ENCODE measurements around the gene RPL13A.
A peak's percentile ranks its signal among the peaks of the same experiment; 100 is the strongest.

RPL13A gene

DNA sequence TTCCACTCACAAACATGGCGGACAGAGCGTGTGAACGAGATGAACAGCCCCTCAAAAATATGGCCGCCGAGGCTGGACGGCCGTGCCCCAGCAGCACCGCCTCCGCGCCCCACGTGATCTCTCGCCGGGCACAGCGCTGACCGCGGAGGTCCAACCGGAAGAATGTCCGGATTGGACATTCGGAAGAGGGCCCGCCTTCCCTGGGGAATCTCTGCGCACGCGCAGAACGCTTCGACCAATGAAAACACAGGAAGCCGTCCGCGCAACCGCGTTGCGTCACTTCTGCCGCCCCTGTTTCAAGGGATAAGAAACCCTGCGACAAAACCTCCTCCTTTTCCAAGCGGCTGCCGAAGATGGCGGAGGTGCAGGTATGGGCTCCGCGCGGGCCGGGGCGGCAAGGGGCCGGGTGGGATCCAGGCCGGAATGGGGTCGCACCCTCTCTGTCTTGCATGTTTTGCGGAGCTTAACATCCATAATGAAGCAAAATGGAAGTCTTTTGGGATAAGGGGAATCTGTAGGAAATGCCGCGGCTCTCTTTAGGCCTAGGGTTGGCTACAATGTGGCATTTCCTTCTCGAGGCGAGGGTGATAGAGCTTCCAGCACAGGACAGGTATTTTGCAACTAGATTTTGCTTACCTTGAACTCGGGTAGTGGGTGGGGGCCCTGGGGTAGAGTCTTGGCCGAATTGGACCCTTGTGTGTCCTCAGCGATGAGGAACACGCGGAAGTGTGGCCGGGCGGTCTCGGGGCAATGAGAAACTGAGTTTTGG lies at the start of gene RPL13A:
Gene RPL13A, plus strand, starts transcription at position 332 of the 769 bp plus-strand sequence. Its CDS starts 22 bp downstream, at position 354.
- no peak for TF ChIP-seq SNAI2 (CRISPR knock-in tag; IDR thresholded peaks at IDR 0.05)
- TF ChIP-seq ZNF70 (CRISPR knock-in tag; IDR thresholded peaks at IDR 0.05), result peak; percentile 80
- TF ChIP-seq, protein P1, sequence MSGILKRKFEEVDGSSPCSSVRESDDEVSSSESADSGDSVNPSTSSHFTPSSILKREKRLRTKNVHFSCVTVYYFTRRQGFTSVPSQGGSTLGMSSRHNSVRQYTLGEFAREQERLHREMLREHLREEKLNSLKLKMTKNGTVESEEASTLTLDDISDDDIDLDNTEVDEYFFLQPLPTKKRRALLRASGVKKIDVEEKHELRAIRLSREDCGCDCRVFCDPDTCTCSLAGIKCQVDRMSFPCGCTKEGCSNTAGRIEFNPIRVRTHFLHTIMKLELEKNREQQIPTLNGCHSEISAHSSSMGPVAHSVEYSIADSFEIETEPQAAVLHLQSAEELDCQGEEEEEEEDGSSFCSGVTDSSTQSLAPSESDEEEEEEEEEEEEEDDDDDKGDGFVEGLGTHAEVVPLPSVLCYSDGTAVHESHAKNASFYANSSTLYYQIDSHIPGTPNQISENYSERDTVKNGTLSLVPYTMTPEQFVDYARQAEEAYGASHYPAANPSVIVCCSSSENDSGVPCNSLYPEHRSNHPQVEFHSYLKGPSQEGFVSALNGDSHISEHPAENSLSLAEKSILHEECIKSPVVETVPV (CRISPR knock-in tag; IDR thresholded peaks at IDR 0.05), result peak; percentile 61; the same call in 1 of the 2 replicates
- TF ChIP-seq CSDC2 (CRISPR knock-in tag; IDR thresholded peaks at IDR 0.05), result no peak
- no peak for TF ChIP-seq ZC3H10 (CRISPR knock-in tag; IDR thresholded peaks at IDR 0.05)
- TF ChIP-seq TCF4 (CRISPR knock-in tag; IDR thresholded peaks at IDR 0.05; ENCODE audit: borderline replicate concordance), result no peak
- TF ChIP-seq, protein P2, sequence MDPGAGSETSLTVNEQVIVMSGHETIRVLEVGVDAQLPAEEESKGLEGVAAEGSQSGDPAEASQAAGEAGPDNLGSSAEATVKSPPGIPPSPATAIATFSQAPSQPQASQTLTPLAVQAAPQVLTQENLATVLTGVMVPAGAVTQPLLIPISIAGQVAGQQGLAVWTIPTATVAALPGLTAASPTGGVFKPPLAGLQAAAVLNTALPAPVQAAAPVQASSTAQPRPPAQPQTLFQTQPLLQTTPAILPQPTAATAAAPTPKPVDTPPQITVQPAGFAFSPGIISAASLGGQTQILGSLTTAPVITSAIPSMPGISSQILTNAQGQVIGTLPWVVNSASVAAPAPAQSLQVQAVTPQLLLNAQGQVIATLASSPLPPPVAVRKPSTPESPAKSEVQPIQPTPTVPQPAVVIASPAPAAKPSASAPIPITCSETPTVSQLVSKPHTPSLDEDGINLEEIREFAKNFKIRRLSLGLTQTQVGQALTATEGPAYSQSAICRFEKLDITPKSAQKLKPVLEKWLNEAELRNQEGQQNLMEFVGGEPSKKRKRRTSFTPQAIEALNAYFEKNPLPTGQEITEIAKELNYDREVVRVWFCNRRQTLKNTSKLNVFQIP (CRISPR knock-in tag; IDR thresholded peaks at IDR 0.05; ENCODE audit: borderline replicate concordance, low read depth), result no peak

DNA sequence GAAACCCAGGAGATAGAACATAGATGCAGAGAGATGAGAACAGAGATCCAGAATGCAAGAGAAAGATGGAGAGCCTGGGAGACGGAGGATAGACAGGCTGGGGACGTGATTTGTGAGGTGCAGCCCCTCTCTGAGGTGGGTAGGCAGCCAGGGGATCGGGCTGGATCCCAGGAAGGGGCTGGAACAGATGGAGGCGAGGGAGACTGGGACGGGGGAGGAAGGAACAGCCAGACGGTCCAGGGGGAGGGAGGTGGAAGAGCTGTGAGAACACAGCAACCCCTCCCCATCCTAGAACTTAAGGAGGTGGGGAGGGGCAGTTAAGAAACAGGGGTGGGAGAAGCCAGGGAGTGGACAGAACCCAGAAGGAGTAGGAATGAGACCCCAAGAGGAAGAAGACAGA lies 49.1 kb upstream of the RPL13A start:
- TF ChIP-seq ZC3H10 (CRISPR knock-in tag; IDR thresholded peaks at IDR 0.05) (no peak), OSR1 (CRISPR knock-in tag; IDR thresholded peaks at IDR 0.05) (no peak), ZFP30 (CRISPR knock-in tag; IDR thresholded peaks at IDR 0.05) (no peak)
- TF ChIP-seq, protein P2 (CRISPR knock-in tag; IDR thresholded peaks at IDR 0.05; ENCODE audit: borderline replicate concordance, low read depth), result no peak
- TF ChIP-seq, protein P3, sequence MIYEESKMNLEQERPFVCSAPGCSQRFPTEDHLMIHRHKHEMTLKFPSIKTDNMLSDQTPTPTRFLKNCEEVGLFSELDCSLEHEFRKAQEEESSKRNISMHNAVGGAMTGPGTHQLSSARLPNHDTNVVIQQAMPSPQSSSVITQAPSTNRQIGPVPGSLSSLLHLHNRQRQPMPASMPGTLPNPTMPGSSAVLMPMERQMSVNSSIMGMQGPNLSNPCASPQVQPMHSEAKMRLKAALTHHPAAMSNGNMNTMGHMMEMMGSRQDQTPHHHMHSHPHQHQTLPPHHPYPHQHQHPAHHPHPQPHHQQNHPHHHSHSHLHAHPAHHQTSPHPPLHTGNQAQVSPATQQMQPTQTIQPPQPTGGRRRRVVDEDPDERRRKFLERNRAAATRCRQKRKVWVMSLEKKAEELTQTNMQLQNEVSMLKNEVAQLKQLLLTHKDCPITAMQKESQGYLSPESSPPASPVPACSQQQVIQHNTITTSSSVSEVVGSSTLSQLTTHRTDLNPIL (CRISPR knock-in tag; IDR thresholded peaks at IDR 0.05; ENCODE audit: low read depth), result no peak
- no peak for ATAC-seq

More for the DNA sequence above, at the start of gene RPL13A:
- peak; percentile 95 for ATAC-seq

DNA sequence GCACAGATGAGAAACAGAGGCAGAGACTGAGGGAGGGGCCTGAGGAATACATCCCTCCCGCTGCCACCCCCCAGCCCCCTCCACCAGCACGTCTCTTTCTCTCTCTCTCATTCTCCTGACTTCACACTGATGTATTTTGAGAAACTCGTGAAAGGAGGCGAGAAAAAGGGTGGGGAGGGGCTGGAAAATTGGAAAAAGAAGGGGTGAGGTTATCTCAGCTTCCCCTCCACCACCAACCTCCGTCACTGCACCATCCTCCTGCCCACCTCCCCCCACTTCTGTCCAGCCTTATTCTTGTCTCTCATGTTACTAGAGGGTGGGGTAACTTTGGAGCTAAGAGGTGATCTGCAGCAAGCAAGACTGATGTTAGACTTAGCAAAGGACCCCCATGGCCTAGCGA lies 47.6 kb upstream of the RPL13A start:
- TF ChIP-seq TOX (CRISPR knock-in tag; IDR thresholded peaks at IDR 0.05; ENCODE audit: borderline replicate concordance) (no peak), OSR1 (CRISPR knock-in tag; IDR thresholded peaks at IDR 0.05) (no peak)

DNA sequence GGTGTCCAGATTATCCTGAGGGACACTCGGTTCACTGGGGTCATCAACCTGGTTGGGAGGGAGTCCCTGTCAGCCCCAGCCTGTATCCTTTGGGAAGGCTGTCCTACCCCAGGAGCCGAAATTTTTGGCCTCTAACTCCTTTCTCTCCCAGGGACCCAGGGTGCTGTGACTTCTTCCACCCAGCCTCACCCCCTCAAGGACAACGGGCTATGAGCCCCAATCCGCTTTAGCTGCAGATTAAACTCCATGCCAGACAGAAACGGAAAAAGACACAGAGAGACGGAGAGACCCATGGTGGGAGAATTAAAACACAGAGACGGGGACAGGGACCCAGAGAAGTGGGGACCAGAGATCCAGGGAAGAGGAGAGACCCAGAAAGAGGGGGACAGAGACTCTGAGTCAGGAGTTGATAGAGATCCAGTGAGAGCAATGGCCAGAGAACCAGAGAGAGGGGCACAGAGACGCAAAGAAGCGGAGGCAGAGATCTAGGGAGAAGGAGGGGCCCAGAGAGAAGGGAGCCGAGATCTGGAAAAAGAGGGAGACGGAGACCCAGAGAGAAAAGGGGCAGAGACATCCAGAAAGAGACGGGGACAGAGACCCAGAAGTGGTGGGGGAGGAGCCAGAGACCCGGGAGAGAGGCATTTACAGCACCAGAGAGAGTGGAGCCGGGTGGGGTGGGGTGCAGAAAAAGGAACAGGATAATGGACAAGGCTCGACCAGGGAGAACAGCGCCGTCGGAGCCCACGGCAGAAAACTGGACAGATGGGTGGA lies 46.8 kb upstream of the RPL13A start:
- ATAC-seq, result no peak
- no peak for TF ChIP-seq ESRRG (CRISPR knock-in tag; IDR thresholded peaks at IDR 0.05)
- TF ChIP-seq ZFP3 (CRISPR knock-in tag; IDR thresholded peaks at IDR 0.05), result no peak
- no peak for TF ChIP-seq ZNF70 (CRISPR knock-in tag; IDR thresholded peaks at IDR 0.05)
- no peak for TF ChIP-seq TCF4 (CRISPR knock-in tag; IDR thresholded peaks at IDR 0.05; ENCODE audit: borderline replicate concordance)
- no peak for TF ChIP-seq TOX (CRISPR knock-in tag; IDR thresholded peaks at IDR 0.05; ENCODE audit: borderline replicate concordance)
- no peak for TF ChIP-seq ISL1 (CRISPR knock-in tag; IDR thresholded peaks at IDR 0.05)
- no peak for TF ChIP-seq ARNTL (CRISPR knock-in tag; IDR thresholded peaks at IDR 0.05; ENCODE audit: borderline replicate concordance, low read depth)
- no peak for TF ChIP-seq RARB (CRISPR knock-in tag; IDR thresholded peaks at IDR 0.05)
- TF ChIP-seq CSDC2 (CRISPR knock-in tag; IDR thresholded peaks at IDR 0.05), result no peak
- TF ChIP-seq, protein P1 (CRISPR knock-in tag; IDR thresholded peaks at IDR 0.05), result no peak
- TF ChIP-seq ZNF565 (CRISPR knock-in tag; conservative IDR thresholded peaks at IDR 0.05; ENCODE audit: low read depth), result no peak
- TF ChIP-seq, protein P4, sequence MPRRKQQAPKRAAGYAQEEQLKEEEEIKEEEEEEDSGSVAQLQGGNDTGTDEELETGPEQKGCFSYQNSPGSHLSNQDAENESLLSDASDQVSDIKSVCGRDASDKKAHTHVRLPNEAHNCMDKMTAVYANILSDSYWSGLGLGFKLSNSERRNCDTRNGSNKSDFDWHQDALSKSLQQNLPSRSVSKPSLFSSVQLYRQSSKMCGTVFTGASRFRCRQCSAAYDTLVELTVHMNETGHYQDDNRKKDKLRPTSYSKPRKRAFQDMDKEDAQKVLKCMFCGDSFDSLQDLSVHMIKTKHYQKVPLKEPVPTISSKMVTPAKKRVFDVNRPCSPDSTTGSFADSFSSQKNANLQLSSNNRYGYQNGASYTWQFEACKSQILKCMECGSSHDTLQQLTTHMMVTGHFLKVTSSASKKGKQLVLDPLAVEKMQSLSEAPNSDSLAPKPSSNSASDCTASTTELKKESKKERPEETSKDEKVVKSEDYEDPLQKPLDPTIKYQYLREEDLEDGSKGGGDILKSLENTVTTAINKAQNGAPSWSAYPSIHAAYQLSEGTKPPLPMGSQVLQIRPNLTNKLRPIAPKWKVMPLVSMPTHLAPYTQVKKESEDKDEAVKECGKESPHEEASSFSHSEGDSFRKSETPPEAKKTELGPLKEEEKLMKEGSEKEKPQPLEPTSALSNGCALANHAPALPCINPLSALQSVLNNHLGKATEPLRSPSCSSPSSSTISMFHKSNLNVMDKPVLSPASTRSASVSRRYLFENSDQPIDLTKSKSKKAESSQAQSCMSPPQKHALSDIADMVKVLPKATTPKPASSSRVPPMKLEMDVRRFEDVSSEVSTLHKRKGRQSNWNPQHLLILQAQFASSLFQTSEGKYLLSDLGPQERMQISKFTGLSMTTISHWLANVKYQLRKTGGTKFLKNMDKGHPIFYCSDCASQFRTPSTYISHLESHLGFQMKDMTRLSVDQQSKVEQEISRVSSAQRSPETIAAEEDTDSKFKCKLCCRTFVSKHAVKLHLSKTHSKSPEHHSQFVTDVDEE (CRISPR knock-in tag; IDR thresholded peaks at IDR 0.05), result no peak
- TF ChIP-seq, protein P5, sequence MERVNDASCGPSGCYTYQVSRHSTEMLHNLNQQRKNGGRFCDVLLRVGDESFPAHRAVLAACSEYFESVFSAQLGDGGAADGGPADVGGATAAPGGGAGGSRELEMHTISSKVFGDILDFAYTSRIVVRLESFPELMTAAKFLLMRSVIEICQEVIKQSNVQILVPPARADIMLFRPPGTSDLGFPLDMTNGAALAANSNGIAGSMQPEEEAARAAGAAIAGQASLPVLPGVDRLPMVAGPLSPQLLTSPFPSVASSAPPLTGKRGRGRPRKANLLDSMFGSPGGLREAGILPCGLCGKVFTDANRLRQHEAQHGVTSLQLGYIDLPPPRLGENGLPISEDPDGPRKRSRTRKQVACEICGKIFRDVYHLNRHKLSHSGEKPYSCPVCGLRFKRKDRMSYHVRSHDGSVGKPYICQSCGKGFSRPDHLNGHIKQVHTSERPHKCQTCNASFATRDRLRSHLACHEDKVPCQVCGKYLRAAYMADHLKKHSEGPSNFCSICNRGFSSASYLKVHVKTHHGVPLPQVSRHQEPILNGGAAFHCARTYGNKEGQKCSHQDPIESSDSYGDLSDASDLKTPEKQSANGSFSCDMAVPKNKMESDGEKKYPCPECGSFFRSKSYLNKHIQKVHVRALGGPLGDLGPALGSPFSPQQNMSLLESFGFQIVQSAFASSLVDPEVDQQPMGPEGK (CRISPR knock-in tag; IDR thresholded peaks at IDR 0.05; ENCODE audit: borderline replicate concordance), result no peak
- TF ChIP-seq ZFP30 (CRISPR knock-in tag; IDR thresholded peaks at IDR 0.05), result no peak
- no peak for TF ChIP-seq BACH2 (CRISPR knock-in tag; IDR thresholded peaks at IDR 0.05; ENCODE audit: borderline replicate concordance)
- TF ChIP-seq SNAI2 (CRISPR knock-in tag; IDR thresholded peaks at IDR 0.05), result no peak
- no peak for TF ChIP-seq ZC3H10 (CRISPR knock-in tag; IDR thresholded peaks at IDR 0.05)

More for the DNA sequence above, 47.6 kb upstream of the RPL13A start:
- no peak for ATAC-seq

Data from SK-N-SH treated with all-trans-retinoic acid at 6 μM for 48 hours (cell line).